ENCODE results near the gene YIPF4.
"Not testable (repeated sequence)": the region's sequence is repeated elsewhere in the genome, so short reads cannot be mapped to it uniquely, and the experiment has no call there.

DNA sequence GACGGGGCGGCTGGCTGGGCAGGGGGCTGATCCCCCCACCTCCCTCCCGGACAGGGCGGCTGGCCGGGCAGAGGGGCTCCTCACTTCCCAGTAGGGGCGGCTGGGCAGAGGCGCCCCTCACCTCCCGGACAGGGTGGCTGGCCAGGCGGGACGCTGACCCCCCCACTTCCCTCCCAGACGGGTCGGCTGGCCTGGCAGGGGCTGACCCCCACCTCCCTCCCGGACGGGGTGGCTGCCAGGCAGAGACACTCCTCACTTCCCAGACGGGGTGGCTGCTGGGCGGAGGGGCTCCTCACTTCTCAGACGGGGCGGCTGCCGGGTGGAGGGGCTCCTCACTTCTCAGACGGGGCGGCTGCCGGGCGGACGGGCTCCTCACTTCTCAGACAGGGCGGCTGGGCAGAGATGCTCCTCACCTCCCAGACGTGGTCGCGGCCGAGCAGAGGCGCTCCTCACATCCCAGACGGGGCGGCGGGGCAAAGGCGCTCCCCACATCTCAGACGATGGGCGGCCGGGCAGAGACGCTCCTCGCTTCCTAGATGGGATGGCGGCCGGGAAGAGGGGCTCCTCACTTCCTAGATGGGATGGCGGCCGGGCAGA, 16.4 kb downstream of the YIPF4 start:
- TF ChIP-seq CTCF, POLR2A (IDR thresholded peaks at IDR 0.05): not testable (repeated sequence)
